PC-9 (cell line): ENCODE results near the gene ABCB10. TPM values are rescaled to one million over a fixed set of nuclear protein-coding genes. Genes with fewer than 3 reads are reported as not detected.

Source experiments
- BruUV-seq: library from RNA; stranded (reverse); fragments of 400-500 nt; replicated peaks from 2 replicates; lab custom pipeline; 2021; lab: Mats Ljungman, UMichigan
- CTCF ChIA-PET: fragments of 300-600 bp; sonication (Branson Sonifier 250); formaldehyde crosslinking; loops from one replicate; lab custom pipeline; 2022; ENCODE audit warnings: antibody characterized with exemption; lab: Charles Lee
- POLR2A ChIA-PET: fragments of 300-600 bp; sonication (Branson Sonifier 250); formaldehyde crosslinking; loops from one replicate; lab custom pipeline; 2022; ENCODE audit warnings: antibody characterized with exemption; ENCODE audit not compliant: unreplicated experiment; lab: Charles Lee
- DNase-seq, 2 experiments: peaks; one replicate each; pipeline versions ENCODE4 v3.0.0 to v3.0.0-alpha.2; 2015 to 2022; ENCODE audit warnings: mixed read lengths in 1 of 2
- H2AFZ ChIP-seq: fragments of 200-600 bp; sonication (generic); 2 replicates; pipeline ENCODE4 v1.8.1; 2017; ENCODE audit warnings: antibody characterized with exemption
- H3F3A ChIP-seq: fragments of 200-600 bp; sonication (generic); 2 replicates; pipeline ENCODE4 v1.8.1; 2017; ENCODE audit warnings: antibody characterized with exemption, mild to moderate bottlenecking, low read depth; ENCODE audit not compliant: insufficient read depth
- H3K27ac ChIP-seq: fragments of 200-600 bp; sonication (generic); 2 replicates; pipeline ENCODE4 v1.6.1; 2016; ENCODE audit warnings: mixed run types
- H3K27me3 ChIP-seq: fragments of 200-600 bp; sonication (generic); 2 replicates; pipeline ENCODE4 v1.6.1; 2016; ENCODE audit warnings: low read depth, mixed run types; ENCODE audit not compliant: insufficient read depth
- H3K36me3 ChIP-seq: fragments of 200-600 bp; sonication (generic); 2 replicates; pipeline ENCODE4 v1.6.1; 2016; ENCODE audit warnings: low read depth, mixed run types
- H3K4me1 ChIP-seq: fragments of 200-600 bp; sonication (generic); replicated peaks from 2 replicates; pipeline ENCODE4 v1.6.1; 2016; ENCODE audit warnings: mixed run types; ENCODE audit not compliant: insufficient read depth
- H3K4me2 ChIP-seq: fragments of 200-600 bp; sonication (generic); 2 replicates; pipeline ENCODE4 v1.6.1; 2017; ENCODE audit warnings: mixed run types
- H3K4me3 ChIP-seq: fragments of 200-600 bp; sonication (generic); 2 replicates; pipeline ENCODE4 v1.6.1; 2016; ENCODE audit warnings: mixed run types
- H3K79me2 ChIP-seq: fragments of 200-600 bp; sonication (generic); 2 replicates; pipeline ENCODE4 v1.6.1; 2017; ENCODE audit warnings: low read depth, mixed run types
- H3K9me2 ChIP-seq: fragments of 200-600 bp; sonication (generic); 2 replicates; pipeline ENCODE4 v1.8.1; 2017; ENCODE audit warnings: mild to moderate bottlenecking; ENCODE audit not compliant: insufficient read depth
- H3K9me3 ChIP-seq: fragments of 200-600 bp; sonication (generic); 2 replicates; pipeline ENCODE4 v1.8.1; 2016; ENCODE audit warnings: low read depth; ENCODE audit not compliant: insufficient read depth
- H4K20me1 ChIP-seq: fragments of 200-600 bp; sonication (generic); 2 replicates; pipeline ENCODE4 v1.8.1; 2017; ENCODE audit not compliant: insufficient read depth
- EZH2 ChIP-seq: fragments of 200-600 bp; sonication (generic); IDR thresholded peaks from 2 replicates; pipeline ENCODE4 v1.8.0; 2017; ENCODE audit warnings: antibody characterized with exemption, low read depth
- intact Hi-C: fragments of 100-400 bp; cut with micrococcal nuclease; formaldehyde crosslinking; loops from one replicate; pipeline ENCODE4 v1.10.0; 2022; ENCODE audit not compliant: unreplicated experiment
- total RNA-seq: library from RNA; stranded (reverse); gene quantifications from 2 replicates; pipeline ENCODE4 v1.2.3, GENCODE V29; 2021
- TF ChIP-seq, protein P1 (sequence below): fragments of 200-600 bp; sonication (generic); conservative IDR thresholded peaks from 2 replicates; pipeline ENCODE4 v1.6.1; 2017; ENCODE audit warnings: mixed run types, antibody characterized with exemption, mild to moderate bottlenecking, moderate library complexity

The ABCB10 gene
- total RNA-seq, 1 experiment from 2014 or later, result 12.1 TPM

DNA sequence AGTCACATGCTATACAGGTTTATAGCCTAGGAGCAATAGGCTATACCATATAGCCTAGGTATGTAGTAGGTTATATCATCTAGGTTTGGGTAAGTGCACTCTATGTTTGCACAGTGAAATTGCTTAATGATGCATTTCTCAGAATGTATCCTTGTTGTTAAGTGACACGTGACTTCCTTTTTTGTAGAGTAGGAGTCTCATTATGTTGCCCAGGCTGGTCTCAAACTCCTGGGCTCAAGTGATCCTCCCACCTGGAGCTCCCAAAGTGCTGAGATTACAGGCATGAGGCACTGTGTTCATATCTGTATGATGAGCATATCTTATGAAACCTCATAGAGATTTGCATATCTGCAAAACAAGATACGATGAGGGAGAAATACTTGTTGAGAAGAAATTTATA lies 13.8 kb upstream of the ABCB10 start:
- no peaks in the 10 kb centered on the region for H4K20me1 ChIP-seq
- H3K27me3 ChIP-seq, result no peaks in the 10 kb centered on the region
- TF ChIP-seq, protein P1, sequence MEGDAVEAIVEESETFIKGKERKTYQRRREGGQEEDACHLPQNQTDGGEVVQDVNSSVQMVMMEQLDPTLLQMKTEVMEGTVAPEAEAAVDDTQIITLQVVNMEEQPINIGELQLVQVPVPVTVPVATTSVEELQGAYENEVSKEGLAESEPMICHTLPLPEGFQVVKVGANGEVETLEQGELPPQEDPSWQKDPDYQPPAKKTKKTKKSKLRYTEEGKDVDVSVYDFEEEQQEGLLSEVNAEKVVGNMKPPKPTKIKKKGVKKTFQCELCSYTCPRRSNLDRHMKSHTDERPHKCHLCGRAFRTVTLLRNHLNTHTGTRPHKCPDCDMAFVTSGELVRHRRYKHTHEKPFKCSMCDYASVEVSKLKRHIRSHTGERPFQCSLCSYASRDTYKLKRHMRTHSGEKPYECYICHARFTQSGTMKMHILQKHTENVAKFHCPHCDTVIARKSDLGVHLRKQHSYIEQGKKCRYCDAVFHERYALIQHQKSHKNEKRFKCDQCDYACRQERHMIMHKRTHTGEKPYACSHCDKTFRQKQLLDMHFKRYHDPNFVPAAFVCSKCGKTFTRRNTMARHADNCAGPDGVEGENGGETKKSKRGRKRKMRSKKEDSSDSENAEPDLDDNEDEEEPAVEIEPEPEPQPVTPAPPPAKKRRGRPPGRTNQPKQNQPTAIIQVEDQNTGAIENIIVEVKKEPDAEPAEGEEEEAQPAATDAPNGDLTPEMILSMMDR, result no peak
- TF ChIP-seq EZH2, result no peak
- POLR2A ChIA-PET, result no interaction called here
- DNase-seq, result peak in 1 of 2 experiments; percentile 80
- H3K4me3 ChIP-seq, result no peak overlapping the region
- no peak overlapping the region for H3K27ac ChIP-seq
- no peaks in the 10 kb centered on the region; the same call in 1 of the 2 replicates for H3F3A ChIP-seq
- H3K9me2 ChIP-seq, result no peaks in the 10 kb centered on the region
- H3K36me3 ChIP-seq, result no peaks in the 10 kb centered on the region
- no TSS peak for BruUV-seq
- intact Hi-C loops, result no loop called here
- H2AFZ ChIP-seq, result no peak overlapping the region
- no peaks in the 10 kb centered on the region; the same call in 1 of the 2 replicates for H3K4me1 ChIP-seq
- H3K4me2 ChIP-seq, result no peak overlapping the region
- no peaks in the 10 kb centered on the region for H3K9me3 ChIP-seq
- H3K79me2 ChIP-seq, result no peaks in the 10 kb centered on the region
- CTCF ChIA-PET, result no interaction called here

GRCh38 chr1:229570891-229571516 lies 12.5 kb upstream of the ABCB10 start:
- CTCF ChIA-PET, result no interaction called here
- H3K27ac ChIP-seq, result no peak overlapping the region
- H3K27me3 ChIP-seq, result no peaks in the 10 kb centered on the region
- no peaks in the 10 kb centered on the region; the same call in 1 of the 2 replicates for H3K4me1 ChIP-seq
- intact Hi-C loops, result no loop called here
- no peaks in the 10 kb centered on the region for H3K9me3 ChIP-seq
- no peaks in the 10 kb centered on the region for H3K9me2 ChIP-seq
- H4K20me1 ChIP-seq, result no peaks in the 10 kb centered on the region
- no peak overlapping the region for H3K4me3 ChIP-seq
- no peak for DNase-seq
- H2AFZ ChIP-seq, result no peak overlapping the region
- POLR2A ChIA-PET, result no interaction called here
- no TSS peak for BruUV-seq
- H3K79me2 ChIP-seq, result no peaks in the 10 kb centered on the region
- no peak overlapping the region for H3K4me2 ChIP-seq
- H3F3A ChIP-seq, result no peaks in the 10 kb centered on the region; the same call in 1 of the 2 replicates
- H3K36me3 ChIP-seq, result no peaks in the 10 kb centered on the region
- no peak for TF ChIP-seq EZH2
- TF ChIP-seq, protein P1, result no peak

DNA sequence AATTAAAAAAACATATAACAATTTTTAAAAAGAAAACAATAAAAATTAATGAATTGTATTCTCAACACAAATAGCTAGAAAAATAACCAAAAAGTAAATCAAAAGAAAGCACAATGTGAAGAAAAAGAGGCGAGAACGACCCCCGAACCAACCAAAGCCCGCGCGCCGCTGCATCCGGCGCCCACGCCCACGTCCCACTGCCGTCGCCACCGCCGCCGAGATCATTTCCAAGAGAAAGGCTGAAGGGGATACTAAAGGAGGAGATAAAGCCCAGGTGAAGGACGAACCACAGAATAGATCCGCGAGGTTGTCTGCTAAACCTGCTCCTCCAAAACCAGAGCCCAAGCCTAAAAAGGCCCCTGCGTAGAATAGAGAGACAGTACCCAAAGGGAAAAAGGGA lies 11.8 kb upstream of the ABCB10 start:
- no peak for DNase-seq
- Histone ChIP-seq H3K36me3 (no peaks in the 10 kb centered on the region), H2AFZ (no peak overlapping the region), H3K4me2 (no peak overlapping the region), H3K79me2 (no peaks in the 10 kb centered on the region), H3K9me3 (no peaks in the 10 kb centered on the region), H3K4me1 (no peaks in the 10 kb centered on the region; the same call in 1 of the 2 replicates), H4K20me1 (no peaks in the 10 kb centered on the region), H3K9me2 (0 out of 2 replicates have a peak, but pooled peaks cover 2% of the 10 kb centered on the region), H3K27me3 (no peaks in the 10 kb centered on the region), H3K27ac (no peak overlapping the region), H3K4me3 (no peak overlapping the region), H3F3A (no peaks in the 10 kb centered on the region; the same call in 1 of the 2 replicates)
- ChIA-PET CTCF (no interaction called here), POLR2A (no interaction called here)
- BruUV-seq, result no TSS peak
- intact Hi-C loops, result no loop called here
- TF ChIP-seq, protein P1, result no peak
